ENCODE results near the gene PARVB.

DNA sequence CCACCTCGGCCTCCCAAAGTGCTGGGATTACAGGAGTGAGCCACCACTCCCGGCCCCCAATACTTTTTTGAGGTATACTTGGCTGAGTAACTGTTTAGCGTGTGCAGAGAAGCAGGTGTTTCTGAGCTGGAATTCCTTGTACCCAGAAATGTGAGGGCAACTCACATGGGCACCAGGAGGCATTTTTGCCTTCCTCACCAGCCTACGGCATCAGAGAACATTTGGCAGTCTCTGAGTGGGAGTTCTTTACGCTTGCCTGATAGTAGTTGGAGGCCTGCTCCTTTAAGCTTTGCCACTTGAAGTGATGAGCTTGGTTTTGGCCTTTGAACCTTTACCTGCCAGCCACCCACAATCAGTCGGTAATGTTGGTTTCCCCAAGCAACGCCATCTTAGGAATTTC is 9.2 kb downstream of the PARVB start:
- TF ChIP-seq, protein P1, sequence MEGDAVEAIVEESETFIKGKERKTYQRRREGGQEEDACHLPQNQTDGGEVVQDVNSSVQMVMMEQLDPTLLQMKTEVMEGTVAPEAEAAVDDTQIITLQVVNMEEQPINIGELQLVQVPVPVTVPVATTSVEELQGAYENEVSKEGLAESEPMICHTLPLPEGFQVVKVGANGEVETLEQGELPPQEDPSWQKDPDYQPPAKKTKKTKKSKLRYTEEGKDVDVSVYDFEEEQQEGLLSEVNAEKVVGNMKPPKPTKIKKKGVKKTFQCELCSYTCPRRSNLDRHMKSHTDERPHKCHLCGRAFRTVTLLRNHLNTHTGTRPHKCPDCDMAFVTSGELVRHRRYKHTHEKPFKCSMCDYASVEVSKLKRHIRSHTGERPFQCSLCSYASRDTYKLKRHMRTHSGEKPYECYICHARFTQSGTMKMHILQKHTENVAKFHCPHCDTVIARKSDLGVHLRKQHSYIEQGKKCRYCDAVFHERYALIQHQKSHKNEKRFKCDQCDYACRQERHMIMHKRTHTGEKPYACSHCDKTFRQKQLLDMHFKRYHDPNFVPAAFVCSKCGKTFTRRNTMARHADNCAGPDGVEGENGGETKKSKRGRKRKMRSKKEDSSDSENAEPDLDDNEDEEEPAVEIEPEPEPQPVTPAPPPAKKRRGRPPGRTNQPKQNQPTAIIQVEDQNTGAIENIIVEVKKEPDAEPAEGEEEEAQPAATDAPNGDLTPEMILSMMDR (conservative IDR thresholded peaks at IDR 0.05 in 1 of 2, IDR thresholded peaks at IDR 0.05 in 1 of 2; ENCODE audit: low read depth in 1 of 2, low read length in 2 of 2) = no peak
- no peak for TF ChIP-seq EZH2 (IDR thresholded peaks at IDR 0.05; ENCODE audit: low read length, missing control alignments)
